ENCODE results near the gene TRAK1.
A peak's percentile ranks its signal among the peaks of the same experiment; 100 is the strongest.

The TRAK1 gene

DNA sequence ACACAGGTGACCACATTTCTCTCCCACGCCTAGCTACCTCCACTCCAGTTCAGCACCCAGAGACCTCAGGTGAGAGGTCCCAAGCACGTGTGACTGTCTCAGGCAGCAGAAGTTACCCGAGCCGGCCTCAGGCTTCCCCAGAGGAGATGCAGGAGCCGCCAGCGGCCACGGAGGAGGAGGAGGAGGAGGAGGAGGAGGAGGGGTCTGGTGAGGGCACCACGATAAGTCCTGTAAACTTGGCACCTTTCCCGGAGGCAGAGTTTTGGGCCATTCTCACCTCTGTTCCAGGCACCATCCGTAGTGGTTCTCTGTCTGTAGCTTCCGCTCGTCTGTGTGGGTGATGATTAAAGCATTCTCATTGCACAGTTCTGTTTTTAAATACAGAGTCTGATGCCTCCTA, 118.8 kb downstream of the TRAK1 start:
- no peak for DNase-seq (ENCODE audit: low spot score)

DNA sequence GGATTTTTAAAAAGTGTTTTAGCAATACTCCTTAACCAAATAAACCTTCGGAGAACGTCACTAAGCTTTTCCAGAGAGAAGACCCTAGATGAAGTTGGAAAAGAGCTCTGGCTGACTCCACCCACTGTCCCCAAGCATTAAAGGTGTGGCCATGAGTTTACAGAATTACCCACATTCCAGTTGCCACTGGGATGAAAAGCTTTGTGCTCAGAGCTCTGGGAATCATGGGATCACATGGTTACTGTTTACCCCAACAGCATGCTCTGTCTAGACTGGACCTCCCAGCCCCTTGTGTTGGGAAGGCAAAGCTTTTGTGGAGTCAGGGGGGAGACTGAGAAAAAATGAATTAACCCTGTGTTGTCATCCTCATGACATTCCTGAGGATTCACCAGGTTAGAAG, 119.6 kb downstream of the TRAK1 start:
- no peak for DNase-seq (ENCODE audit: low spot score)

DNA sequence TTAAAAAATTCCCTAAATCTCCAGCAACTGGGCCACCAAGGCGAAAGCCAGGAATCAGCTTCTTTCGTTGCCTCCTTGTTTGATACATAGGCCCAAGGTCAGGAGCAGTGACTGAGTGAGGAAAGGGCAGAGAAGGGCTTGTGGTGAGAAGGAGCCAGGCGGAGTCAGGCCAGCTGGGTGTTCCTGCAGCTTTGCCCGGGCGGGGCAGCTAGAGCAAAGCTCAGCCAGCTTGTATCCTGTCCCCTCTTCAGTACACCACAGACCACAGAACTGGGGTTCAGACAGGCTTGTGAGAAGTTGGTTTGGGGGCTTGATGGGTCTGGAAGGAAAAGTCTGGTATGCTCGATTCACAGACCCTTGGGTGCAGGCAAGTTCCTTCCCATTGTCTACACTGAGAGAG, 122.3 kb downstream of the TRAK1 start:
- no peak for DNase-seq (ENCODE audit: low spot score)

DNA sequence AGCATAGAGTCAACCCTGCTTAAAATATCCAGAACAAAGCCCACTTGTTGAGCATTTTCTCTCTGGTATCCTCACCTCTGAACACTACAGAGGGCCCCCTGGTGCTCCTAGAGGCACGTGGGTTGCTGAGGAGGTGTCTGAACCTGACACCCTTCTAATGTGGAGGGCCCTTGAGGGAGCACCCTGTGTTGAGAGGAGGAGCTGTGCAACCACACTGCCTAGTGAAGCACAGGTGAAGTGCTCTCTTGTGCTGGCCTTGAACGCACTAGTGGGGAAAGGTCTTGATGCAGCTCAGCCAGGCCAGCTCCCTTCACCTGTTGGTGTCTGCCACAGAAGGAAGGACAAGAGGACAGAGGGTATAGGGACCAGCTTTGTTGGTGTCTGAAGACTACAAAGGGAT, 122.9 kb downstream of the TRAK1 start:
- DNase-seq (ENCODE audit: low spot score), result no peak

DNA sequence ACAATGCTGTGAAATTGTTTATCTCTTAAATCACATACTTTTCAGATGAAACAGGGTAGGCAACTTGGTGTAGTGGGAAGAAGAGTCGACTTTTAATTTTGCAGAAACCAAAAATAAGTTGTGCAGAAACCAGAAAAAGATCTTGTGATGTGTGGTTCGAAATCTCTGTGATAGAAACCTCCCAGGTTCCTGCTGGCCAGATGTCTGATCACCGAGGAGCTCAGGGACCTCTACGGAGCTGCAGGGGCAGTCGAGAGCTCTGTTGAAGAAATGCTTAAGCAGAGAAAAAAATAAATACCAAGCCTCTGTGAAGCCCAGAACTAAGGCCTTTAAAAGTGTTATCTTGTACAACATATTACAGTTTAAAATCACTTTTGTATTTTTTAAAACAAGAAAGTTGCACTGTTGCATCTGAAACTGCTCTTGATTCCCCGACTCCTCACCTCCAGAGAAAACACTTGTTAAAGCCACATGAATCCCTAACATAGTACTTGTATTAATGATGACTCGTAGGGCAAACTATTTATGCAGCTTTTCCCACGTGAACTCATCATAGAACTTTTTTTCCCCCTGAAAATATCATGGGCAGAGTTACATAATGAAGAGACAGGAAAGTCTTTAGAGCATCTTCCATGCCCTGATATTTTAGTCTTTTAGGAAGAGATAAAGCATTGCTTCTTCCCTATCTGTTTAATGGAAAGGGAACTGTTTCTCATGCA, 123.6 kb downstream of the TRAK1 start:
- DNase-seq (ENCODE audit: low spot score), result no peak

DNA sequence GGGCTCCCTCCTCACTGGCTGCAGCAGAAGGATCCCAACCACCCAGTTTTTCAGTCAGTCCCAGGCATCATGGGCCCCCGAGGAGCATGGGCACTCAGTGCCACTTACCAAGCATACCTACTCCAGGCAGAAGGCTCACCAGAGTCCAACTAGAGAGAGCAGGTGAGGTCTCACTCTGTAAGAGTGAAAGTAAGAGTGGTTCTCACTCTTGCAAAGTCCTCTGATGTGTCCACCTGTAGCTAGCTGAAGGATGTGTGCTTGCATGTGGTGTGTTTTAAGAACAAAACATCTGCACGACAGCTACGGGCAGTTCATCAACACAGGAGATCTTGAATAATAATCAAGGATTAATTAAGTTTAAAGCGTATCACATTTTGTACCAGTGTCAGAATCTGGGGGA, 125.1 kb downstream of the TRAK1 start:
- no peak for DNase-seq (ENCODE audit: low spot score)

DNA sequence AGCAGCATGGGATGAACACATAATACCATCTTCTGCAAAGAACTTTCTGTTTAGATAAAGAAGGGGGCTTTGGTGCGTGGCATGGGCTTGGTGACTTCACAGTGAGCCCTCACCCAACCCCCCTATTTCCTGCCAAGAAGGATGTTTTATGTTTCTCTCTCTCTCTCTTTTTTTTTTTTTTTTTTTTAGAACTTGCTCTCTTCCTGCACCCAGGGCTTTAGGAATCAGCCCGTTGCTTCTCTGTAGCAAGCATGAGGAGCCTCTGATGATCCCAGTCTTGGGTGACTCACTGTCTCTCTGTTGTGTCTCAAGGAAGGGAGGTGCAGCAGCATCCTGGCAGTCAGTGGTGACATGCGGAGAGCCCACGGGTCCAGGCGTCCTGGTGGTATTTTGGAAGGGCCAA, 125.8 kb downstream of the TRAK1 start:
- no peak for DNase-seq (ENCODE audit: low spot score)

DNA sequence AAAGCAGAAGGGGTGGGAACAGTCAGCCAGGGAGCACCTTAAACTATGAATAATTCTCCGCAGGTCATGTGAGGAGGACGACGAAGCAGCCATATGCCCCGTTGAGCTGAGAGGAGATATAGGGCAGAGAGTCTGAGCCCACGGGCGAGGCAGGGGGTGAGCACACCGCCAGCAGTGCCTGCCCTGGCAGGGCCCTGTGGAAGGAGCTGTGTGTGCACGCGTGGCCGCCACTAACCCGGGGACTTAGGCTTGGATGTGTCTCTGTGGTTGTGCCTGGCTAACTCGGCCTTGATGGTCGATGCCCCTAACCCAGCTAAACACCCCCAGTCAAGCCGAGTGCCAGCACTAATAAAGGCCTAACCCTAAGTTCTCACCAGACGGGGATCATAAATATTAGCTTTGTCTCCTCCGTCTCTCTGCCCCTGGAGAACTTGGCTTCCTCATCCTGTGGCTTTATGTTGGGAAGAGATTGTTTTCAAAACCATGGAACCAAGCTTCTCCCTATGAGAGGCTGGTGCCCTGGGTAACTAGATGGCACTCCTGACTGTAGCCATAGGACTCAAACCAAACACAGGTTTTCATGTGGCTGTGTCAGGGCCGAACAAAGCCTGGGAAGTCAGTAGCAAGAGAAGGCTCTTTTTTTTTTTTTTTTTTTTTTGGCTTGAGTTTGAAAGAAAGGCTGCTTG, 129.4 kb downstream of the TRAK1 start:
- DNase-seq (ENCODE audit: low spot score), result no peak

DNA sequence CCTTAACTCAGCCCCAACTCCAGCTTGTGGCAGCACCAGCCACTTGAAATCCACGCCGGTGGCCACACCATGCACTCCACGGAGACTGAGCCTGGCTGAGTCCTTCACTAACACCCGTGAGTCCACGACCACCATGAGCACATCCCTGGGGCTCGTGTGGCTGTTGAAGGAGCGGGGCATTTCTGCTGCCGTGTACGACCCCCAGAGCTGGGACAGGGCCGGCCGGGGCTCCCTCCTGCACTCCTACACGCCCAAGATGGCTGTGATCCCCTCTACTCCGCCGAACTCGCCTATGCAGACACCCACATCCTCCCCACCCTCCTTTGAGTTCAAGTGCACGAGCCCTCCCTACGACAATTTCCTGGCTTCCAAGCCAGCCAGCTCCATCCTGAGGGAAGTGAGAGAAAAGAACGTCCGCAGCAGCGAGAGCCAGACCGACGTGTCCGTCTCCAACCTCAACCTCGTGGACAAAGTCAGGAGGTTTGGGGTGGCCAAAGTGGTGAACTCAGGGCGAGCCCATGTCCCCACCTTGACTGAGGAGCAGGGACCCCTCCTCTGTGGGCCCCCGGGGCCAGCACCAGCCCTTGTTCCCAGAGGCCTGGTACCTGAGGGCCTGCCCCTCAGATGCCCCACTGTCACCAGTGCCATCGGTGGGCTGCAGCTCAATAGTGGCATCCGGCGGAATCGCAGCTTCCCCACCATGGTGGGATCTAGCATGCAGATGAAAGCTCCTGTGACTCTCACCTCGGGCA, 132.0 kb downstream of the TRAK1 start:
- no peak for DNase-seq (ENCODE audit: low spot score)

DNA sequence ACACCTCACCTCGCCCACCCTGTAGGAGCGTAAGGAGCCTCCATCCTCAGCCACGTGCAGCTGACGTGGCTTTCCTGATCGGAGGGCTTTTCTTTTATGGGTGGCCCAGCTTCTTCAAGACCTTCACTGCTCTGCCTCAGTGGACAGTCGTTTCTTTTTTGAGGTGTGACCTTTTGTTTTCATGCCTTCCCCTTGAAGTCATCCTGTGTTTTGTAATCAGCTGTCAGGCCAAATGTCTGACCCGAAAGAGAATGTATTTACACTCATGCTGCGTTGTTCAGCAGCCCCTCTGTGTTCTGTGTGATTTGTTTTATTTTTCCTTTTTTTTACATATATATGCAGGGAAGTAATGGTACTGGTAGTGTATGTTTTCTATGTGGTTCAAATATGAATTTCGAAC, 133.0 kb downstream of the TRAK1 start:
- no peak for DNase-seq (ENCODE audit: low spot score)

DNA sequence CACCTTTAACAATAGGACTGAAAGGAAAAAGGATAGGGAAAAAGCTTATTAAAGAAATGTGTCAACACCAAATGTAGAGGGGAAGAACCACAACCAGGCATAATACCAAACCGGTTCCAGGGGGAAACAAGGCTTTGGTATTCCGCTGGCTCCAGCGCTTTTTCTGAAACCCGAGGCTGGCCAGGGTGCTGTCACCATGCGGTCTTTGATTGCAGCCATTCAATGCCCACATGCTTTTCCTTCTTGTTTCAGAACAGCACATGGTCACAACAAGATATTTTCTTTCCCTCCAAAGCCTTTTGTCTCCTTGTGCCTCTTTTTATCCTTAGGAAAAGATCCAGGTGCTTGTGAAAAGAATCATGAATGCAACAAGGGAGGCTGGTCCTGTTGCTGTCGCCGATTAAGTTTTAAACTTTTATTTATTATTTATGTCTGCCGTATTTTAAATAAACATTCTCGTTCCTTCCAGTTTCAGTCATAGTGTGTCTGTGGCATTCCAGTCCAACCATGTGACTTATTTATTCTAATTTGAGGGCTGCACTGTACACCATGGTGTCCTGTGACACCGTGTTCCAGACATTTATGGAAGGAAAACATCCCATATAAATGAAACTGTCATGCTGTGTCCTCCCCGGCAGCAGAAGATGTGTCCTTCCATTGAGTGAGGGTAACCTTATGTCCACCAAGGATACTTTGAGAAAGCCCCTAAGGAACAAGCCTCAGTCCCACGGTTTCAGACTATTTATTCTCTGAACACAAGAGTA, 133.7 kb downstream of the TRAK1 start:
- DNase-seq (ENCODE audit: low spot score), result no peak

DNA sequence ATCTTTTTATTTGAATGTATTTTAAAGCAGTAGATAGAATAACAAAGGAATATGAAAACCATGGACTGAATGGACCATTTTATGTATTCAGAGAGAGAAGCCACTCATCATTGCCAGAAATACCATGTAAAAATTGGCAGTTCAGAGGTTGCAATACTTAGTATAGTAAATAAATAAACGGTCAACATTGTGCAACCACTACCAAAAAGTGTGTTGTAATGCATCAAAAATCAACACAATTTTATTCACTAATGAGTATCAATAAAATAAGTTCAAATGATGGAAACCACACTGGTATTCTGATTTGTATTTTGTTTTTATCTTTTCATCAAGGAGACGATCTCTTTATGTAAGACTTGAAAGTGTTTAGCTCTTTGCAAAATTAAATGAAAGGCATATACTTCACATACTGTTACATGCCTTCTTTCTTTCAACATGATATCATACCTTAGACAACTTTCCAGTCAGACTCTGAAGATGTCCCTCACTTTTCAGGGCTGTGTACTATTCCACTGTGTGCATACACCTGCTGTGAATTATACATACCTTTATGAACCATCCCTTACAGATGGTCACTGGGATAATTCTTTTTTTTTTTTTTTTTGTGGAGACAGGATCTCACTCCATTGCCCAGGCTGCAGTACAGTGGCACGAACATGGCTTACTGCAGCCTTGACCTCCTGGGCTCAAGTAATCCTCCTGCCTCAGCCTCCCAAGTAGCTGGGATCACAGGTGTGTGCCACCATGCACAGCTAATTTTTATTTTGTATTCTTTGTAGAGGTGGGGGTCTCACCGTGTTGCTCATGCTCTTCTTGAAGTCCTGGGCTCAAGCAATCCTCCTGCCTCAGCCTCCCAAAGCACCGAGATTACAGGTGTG, 134.6 kb downstream of the TRAK1 start:
- no peak for DNase-seq (ENCODE audit: low spot score)

DNA sequence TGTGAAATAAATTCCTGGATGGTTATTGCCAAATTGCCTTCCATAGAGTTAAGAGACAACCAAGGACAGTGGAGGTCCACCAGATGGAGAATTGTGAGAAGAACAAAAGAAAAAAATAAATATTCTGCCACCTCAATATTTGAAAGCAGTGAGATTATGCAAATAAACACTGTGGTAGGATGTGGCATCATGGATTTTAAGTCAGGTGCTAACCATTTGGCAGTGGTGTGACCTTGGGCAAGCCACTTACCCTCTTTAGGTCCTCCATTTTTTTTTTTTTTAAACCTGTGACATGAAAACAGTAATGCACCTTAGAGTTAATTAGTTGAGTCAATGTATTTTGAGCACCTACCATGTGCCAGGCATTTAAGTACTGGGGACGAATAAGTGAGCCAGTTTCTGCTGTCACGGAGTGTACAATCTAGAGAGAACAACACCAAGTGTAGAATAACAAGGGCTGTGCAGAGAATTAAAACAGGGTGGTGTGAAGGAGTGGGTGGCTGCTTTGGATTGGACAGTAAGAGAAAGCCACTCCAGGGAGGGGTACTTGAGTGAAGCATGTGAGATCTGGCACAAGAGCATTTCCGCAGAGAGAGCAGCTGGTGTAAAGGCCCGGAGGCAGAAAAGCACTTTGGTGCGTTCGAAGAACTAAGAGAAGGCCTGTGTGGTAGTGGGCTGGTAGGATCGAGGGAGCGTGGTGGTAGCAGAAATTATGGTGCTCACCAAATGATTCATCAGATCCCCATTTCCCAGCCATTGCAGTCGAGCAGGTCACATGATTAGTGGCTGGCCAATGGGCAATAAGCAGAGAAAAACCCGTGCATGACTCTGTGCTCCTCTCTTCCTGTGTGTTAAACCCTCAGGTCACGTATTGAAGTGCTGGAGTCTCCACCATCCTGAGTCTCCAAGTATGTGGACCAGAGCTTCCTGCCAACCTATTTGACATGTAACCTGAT, 135.6 kb downstream of the TRAK1 start:
- DNase-seq (ENCODE audit: low spot score), result no peak

DNA sequence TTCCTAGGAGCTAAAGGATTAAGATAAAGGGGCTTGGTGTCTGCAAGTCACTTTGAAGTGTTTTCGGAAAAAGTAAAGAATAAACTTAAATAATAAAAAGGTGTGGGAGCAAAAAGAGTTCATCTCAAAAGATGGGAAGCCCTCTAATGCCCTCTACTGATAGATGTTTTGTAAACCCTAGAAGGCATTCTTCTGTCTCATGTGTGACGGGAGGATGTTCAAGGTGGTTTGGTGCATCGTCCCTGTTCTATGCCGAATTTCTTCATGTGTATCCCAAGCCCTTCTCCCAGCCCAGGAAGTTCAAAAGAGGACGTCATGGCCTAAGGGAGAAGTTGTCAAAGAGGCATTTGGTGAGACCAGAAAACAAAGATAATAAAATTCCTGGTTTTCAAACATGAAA, 137.6 kb downstream of the TRAK1 start:
- DNase-seq (ENCODE audit: low spot score), result no peak

DNA sequence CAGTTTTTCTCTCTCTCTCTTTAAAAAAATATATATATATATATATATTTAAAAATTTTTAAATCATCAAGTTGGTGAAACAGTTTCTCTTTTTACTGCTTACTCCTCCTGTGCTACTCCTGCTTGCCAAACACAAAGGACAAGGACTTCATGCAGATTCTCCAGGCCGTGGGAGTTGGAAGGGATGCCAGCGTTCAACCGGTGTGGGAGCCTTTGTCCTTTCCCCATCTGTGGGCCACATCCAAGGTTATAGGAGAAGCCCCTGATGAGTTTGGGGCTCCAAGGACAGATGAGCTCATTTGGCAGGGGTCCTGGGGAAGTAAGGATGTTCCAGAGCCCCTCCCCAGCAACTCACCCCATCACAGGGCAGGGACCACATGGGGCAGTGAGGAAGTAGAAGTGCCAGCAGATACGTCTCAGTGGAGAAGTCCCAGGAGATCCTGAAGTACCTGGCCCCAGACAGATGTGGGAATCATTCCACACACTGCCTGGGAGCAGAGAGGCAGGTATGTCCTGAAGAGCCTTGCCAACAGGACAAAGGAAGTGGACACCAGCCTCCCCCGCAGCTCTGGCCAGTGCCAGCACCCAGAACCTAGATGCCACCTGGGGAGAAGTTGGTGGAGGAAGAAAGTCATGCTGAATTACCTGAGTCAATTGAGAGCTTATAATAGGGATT, 138.2 kb downstream of the TRAK1 start:
- no peak for DNase-seq (ENCODE audit: low spot score)

DNA sequence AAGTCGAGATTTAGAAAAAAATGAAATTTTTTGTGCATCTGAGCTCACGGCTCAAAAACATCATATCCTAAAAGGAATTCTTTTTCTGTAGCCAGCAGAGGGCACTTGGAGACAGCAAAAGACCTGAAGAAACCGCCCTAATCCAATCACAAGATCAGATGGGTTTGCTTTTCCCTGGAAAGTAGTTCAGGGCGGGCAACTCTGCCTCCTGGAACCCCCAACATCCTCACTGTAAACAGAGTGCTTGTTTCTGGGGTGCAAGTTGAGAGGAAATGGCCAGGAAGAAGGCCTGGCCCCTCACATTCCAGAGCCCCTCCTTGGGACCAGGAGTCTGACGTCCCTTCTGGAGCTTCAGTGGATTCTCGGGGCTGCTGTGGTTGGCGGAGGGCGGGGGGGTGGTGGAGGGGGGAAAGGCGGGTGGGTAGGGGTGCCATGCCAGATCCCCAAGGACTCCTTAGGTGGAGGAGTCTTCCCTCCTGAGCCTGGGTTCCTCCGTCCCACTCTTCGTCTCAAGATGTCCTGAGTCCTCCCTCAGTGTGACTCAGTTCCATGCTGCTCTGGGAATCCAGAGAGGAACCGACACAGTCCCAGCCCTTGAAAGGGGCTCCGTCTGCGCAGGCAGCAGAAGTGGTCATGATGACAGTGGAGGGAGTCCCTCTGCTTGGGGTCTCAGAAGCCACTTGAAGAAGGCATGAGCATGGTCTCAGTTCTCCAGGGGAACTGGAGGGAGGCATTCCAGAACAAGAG, 139.0 kb downstream of the TRAK1 start:
- peak; percentile 66 for DNase-seq (ENCODE audit: low spot score)

DNA sequence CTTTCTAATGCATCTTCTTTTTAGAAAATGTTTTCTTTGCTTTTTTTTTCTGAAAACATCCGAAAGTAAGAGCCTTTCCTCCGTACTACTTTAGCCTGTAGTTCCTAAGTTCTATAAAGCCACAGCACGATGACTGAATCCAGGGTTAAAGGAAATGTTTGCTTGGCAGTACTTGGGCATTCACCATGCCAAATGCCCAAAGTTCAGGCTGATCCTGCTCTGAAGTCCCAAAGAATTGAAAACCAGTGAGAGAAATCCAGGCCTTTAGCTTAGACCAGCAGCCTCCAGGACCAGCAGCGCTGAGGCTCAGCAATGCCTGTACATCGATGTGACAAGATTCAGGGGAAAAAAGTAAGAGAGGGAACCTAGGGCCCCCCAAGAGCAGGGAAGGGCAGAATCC, 139.7 kb downstream of the TRAK1 start:
- DNase-seq (ENCODE audit: low spot score), result no peak

DNA sequence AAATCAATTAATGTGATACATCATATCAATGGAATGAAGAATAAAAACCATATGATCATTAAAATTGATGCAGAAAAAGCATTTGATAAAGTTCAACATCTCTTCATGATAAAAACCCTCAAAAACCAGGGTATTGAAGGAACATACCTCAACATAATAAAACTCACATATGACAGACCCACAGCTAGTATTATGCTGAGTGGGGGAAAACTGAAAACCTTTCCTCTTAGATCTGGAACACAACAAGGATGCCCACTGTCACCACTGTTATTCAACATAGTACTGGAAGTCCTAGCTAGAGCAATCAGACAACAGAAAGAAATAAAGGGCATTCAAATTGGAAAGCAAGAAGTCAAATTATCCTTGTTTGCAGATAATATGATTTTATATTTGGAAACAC, 144.4 kb downstream of the TRAK1 start:
- no peak for DNase-seq (ENCODE audit: low spot score)

DNA sequence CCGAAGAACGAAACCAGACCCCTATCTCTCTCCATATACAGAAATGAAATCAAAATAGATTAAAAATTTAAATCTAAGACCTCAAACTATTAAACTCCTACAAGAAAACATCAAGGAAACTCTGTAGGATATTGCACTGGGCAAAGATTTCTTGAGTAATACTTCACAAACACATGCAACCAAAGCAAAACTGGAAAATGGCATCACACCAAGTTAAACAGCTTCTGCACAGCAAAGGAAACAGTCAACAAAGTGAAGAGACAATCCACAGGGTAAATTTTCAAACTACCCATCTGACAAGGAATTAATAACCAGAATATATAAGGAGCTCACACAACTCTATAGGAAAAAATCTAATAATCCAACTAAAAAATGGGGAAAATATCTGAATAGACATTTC, 145.5 kb downstream of the TRAK1 start:
- DNase-seq (ENCODE audit: low spot score), result no peak

Measured in D341Med (cell line).